ENCODE measurements around the gene KLLN. TPM values are rescaled to one million over a fixed set of nuclear protein-coding genes. Genes with fewer than 3 reads are reported as not detected.

KLLN gene
- total RNA-seq, 1 experiment from 2014 or later = 1.3 TPM

GRCh38 chr10:87896216-87896615 lies 32.9 kb upstream of the KLLN start:
- in situ Hi-C loops (cut with HindIII; ENCODE audit: low pct_unique_long_range_greater_than_20kb, low sequenced_read_pairs) = no loop called here
- intact Hi-C loops (cut with micrococcal nuclease; ENCODE audit: unreplicated experiment) = no loop called here
- no peak for TF ChIP-seq POLR2AphosphoS5 (IDR thresholded peaks at IDR 0.05; ENCODE audit: low read depth, low read length)
- TF ChIP-seq TCF7L2 (IDR thresholded peaks at IDR 0.05; ENCODE audit: low read depth, low read length) = no peak
- TF ChIP-seq REST (IDR thresholded peaks at IDR 0.05; ENCODE audit: insufficient read depth in 1 of 2, low read depth in 2 of 2, low read length in 1 of 2) = no peak
- TF ChIP-seq CTCF (IDR thresholded peaks at IDR 0.05) = no peak
- no peak for TF ChIP-seq SIN3A (IDR thresholded peaks at IDR 0.05; ENCODE audit: borderline replicate concordance, insufficient read depth, low read depth, low read length)
- no peaks in the 10 kb centered on the region for H3K27me3 ChIP-seq (ENCODE audit: control insufficient read depth, insufficient read depth, low read length)
- H3K4me3 ChIP-seq (ENCODE audit: low read depth in 2 of 2, low read length in 2 of 2) = no peak overlapping the region
- no peaks in the 10 kb centered on the region for H3K36me3 ChIP-seq (ENCODE audit: control insufficient read depth, insufficient read depth, low read length)
- H3K4me1 ChIP-seq (ENCODE audit: control insufficient read depth, insufficient read depth, low read length) = no peaks in the 10 kb centered on the region
- H3K27ac ChIP-seq (ENCODE audit: low read length) = no peak overlapping the region
- BruUV-seq (replicated peaks) = no TSS peak
- CTCF ChIA-PET = no interaction called here
- no peaks in the 10 kb centered on the region for H3K9me3 ChIP-seq (ENCODE audit: control insufficient read depth, insufficient read depth, low read depth, low read length)
- DNase-seq (ENCODE audit: low read depth, low spot score) (no peak), ATAC-seq (no peak)
- POLR2A ChIA-PET = no interaction called here

GRCh38 chr10:87895430-87895829 lies 32.1 kb upstream of the KLLN start:
- no peak overlapping the region for H3K4me3 ChIP-seq (ENCODE audit: low read depth in 2 of 2, low read length in 2 of 2)
- no peak overlapping the region for H3K27ac ChIP-seq (ENCODE audit: low read length)
- intact Hi-C loops (cut with micrococcal nuclease; ENCODE audit: unreplicated experiment) (no loop called here), in situ Hi-C loops (cut with HindIII; ENCODE audit: low pct_unique_long_range_greater_than_20kb, low sequenced_read_pairs) (no loop called here)
- no peak for ATAC-seq
- ChIA-PET POLR2A (no interaction called here), CTCF (no interaction called here)
- H3K27me3 ChIP-seq (ENCODE audit: control insufficient read depth, insufficient read depth, low read length) = no peaks in the 10 kb centered on the region
- H3K4me1 ChIP-seq (ENCODE audit: control insufficient read depth, insufficient read depth, low read length) = no peaks in the 10 kb centered on the region
- TF ChIP-seq SIN3A (IDR thresholded peaks at IDR 0.05; ENCODE audit: borderline replicate concordance, insufficient read depth, low read depth, low read length) (no peak), POLR2AphosphoS5 (IDR thresholded peaks at IDR 0.05; ENCODE audit: low read depth, low read length) (no peak), REST (IDR thresholded peaks at IDR 0.05; ENCODE audit: insufficient read depth in 1 of 2, low read depth in 2 of 2, low read length in 1 of 2) (no peak), TCF7L2 (IDR thresholded peaks at IDR 0.05; ENCODE audit: low read depth, low read length) (no peak)
- BruUV-seq (replicated peaks) = TSS peak; percentile 21
- H3K36me3 ChIP-seq (ENCODE audit: control insufficient read depth, insufficient read depth, low read length) = no peaks in the 10 kb centered on the region
- DNase-seq (ENCODE audit: low read depth, low spot score) = no peak
- no peaks in the 10 kb centered on the region for H3K9me3 ChIP-seq (ENCODE audit: control insufficient read depth, insufficient read depth, low read depth, low read length)
